WI38 (cell line): ENCODE measurements around the gene KIF18A.

Experiments used
- H3K4me3 ChIP-seq: 2 replicates; pipeline ENCODE4 v1.5.1; 2011; ENCODE audit warnings: low read depth, mild to moderate bottlenecking, control low read depth, low read length
- CTCF ChIP-seq: IDR thresholded peaks from 2 replicates; pipeline ENCODE4 v1.5.1; 2012; ENCODE audit warnings: low read depth, mild to moderate bottlenecking, control low read depth, low read length

Gene KIF18A

DNA sequence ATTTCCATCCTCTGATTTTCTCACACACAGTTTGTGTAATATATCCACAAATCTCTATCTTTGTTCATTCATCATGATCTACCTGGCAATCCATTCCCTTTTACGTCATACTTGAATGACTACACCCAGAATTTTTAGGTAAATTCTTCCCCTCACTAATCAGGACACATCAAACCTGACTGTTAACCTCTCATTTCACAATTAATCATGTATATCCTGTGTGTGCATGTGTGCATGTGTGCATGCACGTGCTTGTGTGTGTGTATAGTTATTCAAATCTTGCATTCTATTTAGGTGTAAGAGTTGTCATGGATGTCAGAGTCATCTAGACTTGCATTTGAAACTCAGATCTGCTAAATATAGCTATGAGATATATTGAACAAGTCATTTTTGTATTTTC, 130.4 kb downstream of the KIF18A start:
- TF ChIP-seq CTCF, result no peak
- H3K4me3 ChIP-seq, result no peak overlapping the region

GRCh38 chr11:27977031-27977430, 130.9 kb downstream of the KIF18A start:
- H3K4me3 ChIP-seq, result no peak overlapping the region
- TF ChIP-seq CTCF, result no peak

DNA sequence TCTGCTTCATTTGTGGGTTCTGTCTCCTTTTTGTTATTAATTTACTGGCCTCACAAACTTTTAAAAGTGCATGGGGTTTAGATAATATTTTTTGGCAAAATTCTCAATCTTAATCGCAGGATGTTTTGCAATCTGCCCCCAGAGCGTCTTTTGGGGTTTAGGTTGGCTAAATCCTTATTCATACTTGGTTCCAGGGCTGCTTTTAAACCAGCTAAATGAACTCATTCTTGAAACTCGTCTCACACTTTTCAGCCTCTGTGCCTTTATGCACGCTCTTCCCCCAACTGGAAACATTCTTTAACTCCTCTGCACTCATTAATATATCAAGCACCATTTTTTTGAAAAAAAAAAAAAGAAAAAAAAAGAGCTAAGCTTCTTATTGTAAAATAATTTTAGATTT, 131.7 kb downstream of the KIF18A start:
- no peak for TF ChIP-seq CTCF

DNA sequence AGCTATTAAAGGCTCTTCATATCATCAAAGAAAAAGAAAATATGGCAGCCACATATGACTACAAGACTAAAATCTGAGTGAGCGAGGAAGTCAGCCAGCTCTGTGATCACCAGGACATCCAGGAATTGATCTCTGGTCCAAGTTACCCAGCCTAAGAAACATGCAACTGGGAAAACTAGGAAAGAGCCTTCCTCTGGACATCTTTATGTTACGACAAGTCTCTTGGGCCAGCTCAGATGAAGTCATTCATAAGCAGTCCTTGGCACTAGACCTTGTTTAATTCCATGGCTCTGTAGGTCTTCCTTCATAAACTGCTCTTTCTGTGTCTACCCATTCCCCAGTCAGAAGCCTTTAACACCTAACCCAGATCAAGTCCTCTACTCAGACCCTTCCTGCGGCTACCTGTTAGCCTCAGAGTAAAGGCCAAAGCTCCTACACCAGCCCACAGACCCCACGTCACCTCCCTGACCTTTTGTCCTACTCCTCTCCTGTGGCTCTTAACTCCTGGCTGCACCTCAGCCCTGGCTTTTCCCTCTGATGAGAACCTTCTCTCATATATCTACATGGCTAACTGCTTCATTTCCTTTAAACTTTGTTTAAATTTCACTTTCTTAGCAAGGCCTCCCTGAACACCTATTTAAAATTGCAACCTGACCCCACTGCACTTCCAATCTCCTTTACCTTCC, 134.0 kb downstream of the KIF18A start:
- H3K4me3 ChIP-seq, result no peak overlapping the region
- TF ChIP-seq CTCF, result no peak

More for the DNA sequence above, 131.7 kb downstream of the KIF18A start:
- H3K4me3 ChIP-seq, result no peak overlapping the region

DNA sequence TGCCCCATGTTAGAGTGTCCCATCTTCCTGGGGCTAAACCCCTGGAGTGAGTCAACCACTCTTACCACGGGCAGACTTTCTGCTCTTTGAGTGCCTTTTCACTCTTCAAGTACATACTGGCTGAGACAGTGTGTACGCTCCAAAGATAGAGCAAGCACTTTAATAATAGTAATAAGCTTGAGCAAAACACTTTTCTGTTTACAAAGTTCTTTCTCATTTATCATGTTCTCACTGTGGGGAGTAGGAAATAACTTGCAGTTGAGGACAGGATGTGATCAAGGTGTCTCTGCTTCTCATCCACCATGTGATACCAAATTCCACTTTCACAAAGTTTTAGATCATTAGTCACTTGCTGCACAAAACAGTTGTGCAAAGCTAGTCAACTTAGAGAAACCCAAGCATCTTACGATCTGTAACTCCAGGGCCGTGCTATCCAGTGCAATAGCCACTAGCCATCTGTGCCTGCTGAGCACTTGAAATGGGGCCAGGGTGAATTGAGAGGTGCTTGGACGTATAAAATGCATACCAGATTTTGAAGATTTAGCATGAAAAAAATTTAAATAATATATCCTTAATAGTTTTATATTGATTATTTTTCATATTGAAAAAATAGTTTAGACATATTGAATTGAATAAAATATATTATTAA, 135.3 kb downstream of the KIF18A start:
- H3K4me3 ChIP-seq, result no peak overlapping the region
- TF ChIP-seq CTCF, result no peak

GRCh38 chr11:27971171-27971570, 136.8 kb downstream of the KIF18A start:
- no peak overlapping the region for H3K4me3 ChIP-seq
- no peak for TF ChIP-seq CTCF
